ENCODE measurements around the gene KLHL5.
"Not testable (repeated sequence)": the region's sequence is repeated elsewhere in the genome, so short reads cannot be mapped to it uniquely, and the experiment has no call there.

The KLHL5 gene

DNA sequence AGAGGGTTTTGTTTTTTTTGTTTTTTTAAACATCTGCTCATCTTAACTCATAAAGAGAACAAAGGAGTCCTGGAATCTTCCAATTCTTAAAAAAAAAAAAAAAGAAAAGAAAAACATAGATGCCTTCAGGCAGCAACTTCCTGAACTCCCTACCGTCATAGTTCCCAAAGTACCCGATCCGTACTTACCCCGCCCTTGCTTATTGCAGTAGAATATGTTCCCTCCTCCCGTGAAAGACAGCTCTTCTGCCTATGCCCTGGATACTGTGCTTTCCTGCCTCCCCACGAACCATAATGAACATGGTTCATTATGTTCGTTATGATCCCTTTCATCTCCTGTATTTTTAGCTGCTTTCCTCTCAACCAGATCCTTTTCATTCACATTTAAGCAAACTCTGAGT is 40.3 kb downstream of the KLHL5 start:
- no peak for DNase-seq (ENCODE audit: low spot score)

DNA sequence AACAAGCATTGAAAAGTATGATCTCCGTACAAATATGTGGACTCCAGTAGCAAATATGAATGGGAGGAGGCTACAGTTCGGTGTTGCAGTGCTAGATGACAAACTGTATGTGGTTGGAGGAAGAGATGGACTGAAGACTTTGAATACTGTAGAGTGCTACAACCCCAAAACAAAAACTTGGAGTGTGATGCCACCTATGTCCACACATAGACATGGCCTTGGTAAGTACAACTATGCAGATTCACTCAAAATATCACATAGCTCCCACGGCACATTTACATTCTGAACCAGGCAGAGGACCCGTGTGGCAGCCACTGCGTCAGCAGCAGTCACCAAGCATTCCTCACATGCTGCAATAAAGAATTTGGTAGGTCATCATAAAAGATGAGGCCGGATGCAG is 41.3 kb downstream of the KLHL5 start:
- DNase-seq (ENCODE audit: low spot score) = no peak

DNA sequence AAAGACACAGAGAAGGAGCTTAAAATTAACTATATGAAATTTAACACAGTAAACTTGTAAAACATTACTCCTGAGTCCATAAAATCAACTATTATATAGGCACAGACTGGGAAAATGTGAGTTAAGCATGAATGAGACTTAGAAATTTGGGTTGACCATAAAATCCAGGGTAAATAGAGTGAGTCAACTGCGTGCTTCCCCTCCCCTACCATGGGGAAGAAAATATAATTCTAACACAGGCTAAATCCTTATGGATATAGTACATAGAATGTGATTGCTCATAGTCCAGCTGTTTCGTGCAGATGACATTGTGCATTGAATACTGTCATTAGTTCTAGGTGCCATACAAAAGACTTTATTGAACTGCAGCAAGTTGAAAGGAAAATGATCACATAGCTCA is 42.2 kb downstream of the KLHL5 start:
- DNase-seq (ENCODE audit: low spot score) = no peak

DNA sequence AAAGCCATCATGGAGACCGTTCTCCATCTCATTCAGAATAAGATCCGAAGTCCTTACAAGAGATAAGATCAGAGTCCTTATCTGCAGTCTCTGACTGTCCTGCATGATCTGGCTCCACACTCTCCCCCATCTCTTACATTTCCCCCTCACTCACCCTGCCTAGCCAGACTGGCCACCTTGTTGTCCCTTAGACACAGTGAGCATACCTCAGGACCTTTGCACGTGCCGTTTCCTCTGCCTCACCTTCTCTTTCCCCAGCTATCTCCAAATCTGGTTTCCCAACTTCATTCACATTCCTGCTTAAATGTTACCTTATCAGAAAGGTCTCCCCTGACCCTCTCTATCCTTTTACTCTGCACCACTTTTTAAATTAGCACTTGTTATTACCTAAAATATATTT is 44.0 kb downstream of the KLHL5 start:
- DNase-seq (ENCODE audit: low spot score) = no peak

DNA sequence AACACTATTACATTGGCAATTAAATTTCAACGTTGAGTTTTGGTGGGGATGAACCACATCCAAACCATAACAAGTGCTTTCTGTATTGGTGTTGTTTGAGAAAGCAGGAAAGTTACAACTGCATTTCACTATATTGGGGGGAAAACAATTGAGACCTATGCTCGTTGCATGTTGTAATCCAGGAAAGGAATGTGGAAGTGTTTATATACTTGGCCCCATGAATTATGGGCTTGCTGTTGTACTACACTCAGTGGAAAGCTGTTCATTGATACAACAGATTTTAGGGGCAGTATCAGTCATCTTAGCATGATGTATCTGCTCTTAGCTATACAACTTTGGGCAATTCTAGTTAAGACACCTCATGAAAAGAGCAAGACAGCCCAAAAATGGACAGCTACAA is 52.4 kb downstream of the KLHL5 start:
- DNase-seq (ENCODE audit: low spot score) = no peak

DNA sequence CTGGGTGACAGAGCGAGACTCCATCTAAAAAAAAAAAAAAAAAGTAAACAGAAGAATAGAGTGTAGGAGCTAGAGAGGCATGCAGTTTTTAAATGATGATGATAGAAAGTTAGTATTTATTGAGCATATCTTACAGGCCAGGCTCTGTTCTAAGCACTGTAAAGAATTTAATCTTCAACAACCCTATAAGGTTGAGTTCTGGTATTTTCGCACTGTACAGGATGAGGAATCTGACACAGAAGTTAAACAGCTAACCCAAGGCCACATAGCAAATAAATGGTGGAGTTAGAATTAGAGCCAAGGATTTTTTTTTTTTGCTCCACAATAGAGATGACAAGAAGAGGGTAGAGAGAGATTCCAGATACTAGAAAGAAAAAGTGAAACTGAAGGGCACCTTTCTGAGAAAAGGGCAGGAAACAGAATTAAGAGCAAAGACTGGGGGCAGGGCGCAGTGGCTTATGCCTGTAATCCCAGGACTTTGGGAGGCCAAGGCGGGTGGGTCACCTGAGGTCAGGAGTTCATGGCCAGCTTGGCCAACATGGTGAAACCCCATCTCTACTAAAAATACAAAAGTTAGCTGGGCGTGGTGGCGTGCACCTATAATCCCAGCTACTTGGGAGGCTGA is 56.1 kb downstream of the KLHL5 start:
- DNase-seq (ENCODE audit: low spot score) = no peak

DNA sequence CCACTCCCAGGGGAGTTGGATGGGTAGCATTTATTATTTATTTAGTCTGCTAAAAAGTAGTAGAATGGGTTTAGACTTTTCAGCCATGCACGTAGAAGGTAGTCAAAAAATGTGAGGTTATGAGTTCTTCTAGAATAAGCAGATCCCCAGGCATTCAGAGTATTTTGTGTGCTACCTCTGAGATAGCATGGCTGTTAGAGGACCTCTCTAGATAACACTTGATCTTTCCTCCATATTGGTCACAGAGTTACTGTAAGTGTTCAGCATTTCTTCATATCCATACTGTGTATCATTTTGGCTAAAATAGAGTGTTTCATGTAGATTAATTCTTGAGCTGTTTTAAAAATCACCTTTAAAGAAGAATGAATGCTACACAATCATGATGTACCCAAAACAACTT is 58.4 kb downstream of the KLHL5 start:
- DNase-seq (ENCODE audit: low spot score) = no peak

DNA sequence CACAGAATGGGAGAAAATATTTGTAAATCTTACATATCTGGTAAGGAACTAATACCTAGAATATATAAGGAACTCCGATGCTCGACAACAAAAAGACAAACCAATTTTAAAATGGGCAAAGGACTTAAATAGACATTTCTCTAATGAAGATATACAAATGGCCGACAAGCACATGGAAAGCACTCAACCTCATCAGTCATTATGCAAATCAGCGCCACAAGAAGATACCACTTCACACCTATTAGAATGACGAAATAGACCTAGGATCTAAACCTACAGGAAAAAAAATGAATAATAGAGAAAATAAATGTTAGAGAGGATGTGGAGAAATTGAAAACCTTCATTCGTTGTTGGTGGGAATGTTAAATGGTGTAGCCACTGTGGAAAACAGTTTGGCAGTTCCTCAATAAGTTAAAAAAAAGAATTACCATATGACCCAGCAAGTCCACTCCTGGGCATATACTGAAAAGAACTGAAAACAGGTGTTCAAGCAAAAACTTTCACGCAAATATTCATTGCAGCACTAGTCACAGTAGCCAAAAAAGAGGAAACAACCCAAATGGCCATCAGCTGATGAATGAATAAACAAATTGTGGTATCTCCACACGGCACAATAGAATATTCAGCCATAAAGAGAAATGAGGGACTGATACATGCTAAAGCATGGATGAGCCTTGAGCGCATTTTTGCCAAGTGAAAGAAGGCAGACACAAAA is 63.0 kb downstream of the KLHL5 start:
- DNase-seq (ENCODE audit: low spot score) = peak; percentile 14

DNA sequence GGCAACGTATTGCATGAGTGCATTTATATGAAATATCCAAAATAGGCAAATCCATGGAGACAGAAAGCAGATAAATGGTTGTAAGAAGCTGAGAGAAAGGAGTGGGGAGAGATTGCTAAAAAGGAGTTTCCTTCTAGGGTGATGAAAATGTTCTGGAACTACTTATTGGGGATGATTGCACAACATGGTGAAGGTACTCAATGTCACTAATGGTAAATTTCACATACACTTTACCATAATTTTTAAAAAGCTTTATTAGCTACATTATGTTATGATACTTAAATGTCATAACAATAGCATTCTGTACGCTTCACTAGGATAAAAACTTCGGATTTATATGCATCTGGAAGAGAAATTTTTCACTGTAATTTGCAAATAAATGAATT is 63.6 kb downstream of the KLHL5 start:
- no peak for DNase-seq (ENCODE audit: low spot score)

DNA sequence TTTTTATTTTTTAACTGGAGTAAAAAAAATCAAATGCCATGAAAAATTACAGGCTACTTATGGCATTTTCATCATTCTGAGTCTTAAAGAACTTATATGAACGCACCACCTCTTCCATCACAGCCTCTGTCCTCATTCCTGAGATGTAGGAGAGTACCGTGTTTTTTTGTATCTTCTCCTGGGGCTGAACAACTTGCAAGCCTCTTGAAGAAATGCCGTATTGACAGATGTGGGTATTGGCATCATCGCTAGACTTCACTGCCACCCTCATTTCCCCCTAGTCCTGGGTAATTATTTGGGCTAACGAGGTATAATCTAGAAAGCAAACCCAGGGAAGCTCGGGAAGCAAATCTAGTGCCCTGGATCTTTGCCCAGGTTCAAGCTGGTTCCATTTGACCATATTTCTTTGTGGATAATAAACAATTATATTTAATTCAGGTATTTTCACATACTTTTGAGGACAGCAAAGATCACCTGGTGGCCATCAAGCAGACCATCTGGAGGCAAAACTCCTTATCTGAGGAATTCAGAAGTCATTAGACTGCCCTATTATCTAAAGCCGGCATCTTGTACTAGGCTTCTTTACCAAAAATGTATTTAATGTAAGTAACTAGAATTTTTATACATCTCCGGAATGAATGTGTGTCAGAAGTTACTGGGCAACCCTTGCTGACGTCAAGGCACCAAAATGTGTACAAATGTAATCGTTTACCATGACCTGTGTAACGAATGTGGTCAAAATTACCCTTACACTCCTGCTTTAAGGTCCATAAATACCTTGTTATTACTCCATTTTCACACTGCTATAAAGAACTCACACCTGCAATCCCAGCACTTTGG is 64.4 kb downstream of the KLHL5 start:
- no peak for DNase-seq (ENCODE audit: low spot score)

DNA sequence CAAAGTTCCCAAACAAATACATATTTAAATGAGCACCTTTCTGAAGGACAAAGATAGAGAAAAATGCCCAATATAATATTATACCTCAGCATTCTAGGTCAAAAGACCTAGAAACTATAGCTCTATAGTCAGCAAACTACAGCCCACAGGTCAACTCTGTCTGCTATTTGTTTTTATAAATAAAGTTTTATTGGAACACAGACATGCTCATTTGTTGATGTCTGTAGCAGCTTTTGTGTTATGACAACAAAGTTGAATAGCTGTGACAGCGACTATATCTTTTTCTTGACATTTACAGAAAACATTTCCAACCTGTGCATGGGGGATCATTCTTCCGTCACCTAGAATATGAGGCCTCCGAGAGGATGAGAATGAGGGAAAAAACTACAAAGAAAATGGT is 71.6 kb downstream of the KLHL5 start:
- no peak for DNase-seq (ENCODE audit: low spot score)

DNA sequence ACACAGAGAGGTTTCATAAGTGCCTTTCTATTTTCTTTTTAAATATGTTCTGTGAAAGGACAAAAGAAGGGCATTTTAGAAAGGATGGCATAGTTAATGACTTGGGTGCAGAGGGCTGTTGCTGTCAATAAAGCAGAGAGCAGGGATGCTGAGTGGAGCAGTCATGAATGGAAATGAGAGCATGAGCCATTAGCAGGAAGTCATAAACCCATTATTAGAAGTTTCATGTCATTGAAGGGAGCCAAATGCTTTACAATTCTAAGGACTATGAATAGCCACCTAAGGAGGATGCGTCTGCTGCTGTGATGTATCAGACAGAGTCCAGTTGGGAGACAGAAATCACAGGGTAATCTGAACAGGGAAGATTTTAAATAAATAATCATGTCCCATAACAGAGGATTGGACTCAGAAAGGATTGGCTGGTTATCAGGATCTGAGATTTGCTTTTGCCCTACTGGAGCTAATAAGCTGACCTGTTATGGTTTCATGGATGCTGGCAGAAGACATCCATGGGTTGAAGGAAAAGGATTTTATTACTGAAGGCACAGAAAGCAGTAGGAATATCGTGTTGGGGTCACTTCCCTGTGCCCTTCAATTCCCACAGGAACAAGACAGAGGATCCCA is 72.8 kb downstream of the KLHL5 start:
- DNase-seq (ENCODE audit: low spot score) = no peak

DNA sequence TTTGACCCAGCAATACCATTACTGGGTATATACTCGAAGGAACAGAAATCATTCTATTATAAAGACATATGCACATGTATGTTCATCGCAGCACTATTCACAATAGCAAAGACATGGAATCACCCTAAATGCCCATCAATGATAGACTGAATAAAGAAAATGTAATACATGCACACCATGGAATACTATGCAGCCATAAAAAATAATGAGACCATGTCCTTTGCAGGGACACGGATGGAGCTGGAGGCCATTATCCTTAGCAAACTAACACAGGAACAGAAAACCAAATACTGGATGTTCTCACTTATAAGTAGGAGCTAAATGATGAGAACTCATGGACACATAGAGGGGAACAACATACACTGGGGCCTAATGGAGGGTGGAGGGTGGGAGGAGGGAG is 76.2 kb downstream of the KLHL5 start:
- DNase-seq (ENCODE audit: low spot score) = not testable (repeated sequence)

DNA sequence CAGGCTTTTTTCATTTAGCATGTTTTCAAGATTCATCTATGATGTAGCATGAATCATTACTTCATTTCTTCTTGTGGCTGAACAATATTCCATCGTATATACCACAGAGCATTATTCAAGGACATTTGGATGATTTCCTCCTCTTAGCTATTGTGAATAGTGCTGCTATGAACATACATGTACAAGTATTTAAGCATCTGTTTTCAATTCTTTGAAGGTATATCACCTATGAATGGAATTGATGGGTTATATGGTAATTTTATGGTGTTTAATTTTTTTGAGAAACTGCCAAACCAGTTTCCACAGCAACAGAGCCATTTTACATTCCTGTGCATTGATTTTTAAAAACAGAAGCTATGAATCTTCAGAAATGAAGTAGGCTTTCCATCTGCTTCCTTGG is 84.2 kb downstream of the KLHL5 start:
- no peak for DNase-seq (ENCODE audit: low spot score)

DNA sequence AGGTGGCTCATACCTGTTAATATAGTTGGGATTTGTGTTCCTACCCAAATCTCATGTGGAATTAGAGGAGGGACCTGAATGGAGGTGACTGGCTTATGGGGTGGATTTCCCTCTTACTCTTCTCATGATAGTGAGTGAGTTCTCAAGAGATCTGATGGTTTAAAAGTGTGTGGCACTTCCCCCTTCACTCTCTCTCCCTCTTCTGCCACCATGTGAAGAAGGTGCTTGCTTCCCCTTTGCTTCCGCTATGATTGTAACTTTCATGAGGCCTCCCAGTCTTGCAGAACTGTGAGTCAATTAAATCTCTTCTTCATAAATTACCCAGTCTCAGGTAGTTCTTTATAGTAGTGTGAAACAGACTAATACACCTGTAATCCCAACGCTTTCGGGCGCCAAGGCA is 92.0 kb downstream of the KLHL5 start:
- no peak for DNase-seq (ENCODE audit: low spot score)

DNA sequence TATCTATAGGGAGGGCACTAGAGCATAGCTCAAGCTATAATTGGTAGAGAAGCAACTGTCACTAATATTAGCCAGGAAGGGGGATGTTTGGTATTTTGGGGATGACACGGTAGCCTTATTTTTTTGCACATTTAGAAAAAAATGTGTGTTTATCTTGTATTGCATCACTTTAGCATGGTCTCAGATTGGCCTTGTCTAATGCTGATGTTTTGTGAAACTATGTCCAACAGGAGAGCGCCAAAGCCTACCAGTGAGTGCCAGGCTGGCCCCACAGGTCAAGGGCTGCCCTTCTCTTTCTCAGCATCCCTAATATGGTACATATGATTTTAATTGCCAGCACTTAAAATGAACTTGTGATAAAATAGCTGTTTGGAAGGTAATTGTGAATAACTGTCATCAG is 95.5 kb downstream of the KLHL5 start:
- DNase-seq (ENCODE audit: low spot score) = no peak

DNA sequence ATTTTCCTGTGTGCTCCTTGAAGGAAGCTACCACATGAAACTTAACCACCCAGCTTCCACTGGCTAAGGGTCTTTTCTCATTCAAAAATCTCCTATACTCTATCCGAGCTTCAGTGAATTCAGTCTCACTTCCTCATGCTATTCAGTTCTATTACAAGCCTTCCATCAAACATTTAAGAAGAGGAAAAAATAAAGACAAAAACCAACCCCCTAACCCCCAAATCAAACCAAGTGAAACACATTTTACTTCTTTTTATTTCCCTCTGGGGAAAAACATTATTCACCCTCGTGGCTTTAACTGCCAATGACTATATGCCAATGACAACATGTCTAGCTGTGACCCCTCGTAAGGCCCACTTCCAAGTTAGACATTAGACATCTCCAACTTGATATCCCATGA is 104.1 kb downstream of the KLHL5 start:
- peak; percentile 48 for DNase-seq (ENCODE audit: low spot score)

DNA sequence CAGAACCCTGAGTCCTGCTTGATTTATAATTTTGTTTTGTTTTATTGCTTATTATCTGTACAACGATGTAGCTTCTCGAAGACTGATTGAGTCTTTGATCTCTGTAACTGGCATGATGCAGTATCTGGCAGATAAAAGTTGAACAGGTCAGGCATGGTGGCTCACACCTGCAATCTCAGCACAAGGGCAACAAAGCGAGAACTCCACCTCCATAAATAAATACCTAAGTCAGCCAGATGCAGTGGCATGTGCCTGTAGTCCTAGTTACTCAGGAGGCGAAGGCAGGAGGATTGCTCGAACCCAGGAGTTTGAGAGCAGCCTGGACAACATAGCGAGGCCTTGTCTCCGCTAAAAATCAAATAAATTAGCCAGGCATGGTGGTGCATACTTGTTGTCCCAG is 104.6 kb downstream of the KLHL5 start:
- peak; percentile 50 for DNase-seq (ENCODE audit: low spot score)

DNA sequence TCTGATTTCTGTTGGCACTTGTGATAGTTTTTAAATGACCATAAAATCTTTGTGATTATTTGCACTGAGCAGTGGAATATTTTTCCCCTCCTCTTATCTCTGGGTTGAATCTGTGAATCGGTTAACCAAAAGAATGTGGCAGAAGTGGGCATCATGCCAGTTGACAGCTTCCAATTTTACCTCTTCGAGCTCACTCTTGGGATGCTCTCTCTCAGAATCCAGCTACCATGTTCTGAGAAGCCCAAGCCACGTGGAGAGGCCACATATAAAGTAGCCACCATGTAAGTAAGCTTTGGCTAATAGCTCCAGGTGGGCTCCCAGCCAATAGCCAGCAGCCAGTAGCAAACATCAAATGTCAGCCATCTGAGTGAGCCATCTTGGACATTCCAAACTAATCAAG is 107.4 kb downstream of the KLHL5 start:
- no peak for DNase-seq (ENCODE audit: low spot score)

DNA sequence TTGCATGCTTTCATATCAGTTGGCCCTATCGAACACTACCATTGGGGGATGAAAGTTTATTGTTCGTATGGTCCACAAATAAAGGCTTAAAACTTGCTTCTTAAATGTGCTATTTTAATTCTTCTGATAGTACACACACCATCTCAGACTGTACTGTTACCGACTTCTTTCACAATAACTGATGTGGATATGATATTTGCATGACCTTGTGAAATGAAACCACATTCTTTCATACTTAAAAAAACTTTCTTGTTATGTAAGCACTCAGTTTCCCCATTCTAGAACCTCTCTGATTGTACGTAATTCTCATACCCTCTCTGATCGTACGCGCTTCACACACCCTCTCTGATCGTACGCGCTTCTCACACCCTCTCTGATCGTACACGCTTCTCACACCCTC is 108.3 kb downstream of the KLHL5 start:
- DNase-seq (ENCODE audit: low spot score) = no peak
